ENCODE data around the gene TMEM233. TPM values are rescaled to one million over a fixed set of nuclear protein-coding genes. Genes with fewer than 3 reads are reported as not detected.
"Not testable (repeated sequence)": the region's sequence is repeated elsewhere in the genome, so short reads cannot be mapped to it uniquely, and the experiment has no call there.

The TMEM233 gene
- total RNA-seq, 4 donors from 2014 or later = 0.38 TPM; not detected in 3

- Histone ChIP-seq H3K36me3 (no peaks in the 10 kb centered on the region), H3K4me3 (no peak overlapping the region), H3K27ac (no peak overlapping the region), H3K27me3 (no peaks in the 10 kb centered on the region), H3K4me1 (no peaks in the 10 kb centered on the region), H3K9me3 (no peaks in the 10 kb centered on the region)
- TF ChIP-seq POLR2A (IDR thresholded peaks at IDR 0.05) (no peak), CTCF (IDR thresholded peaks at IDR 0.05) (no peak)
- no peak for DNase-seq
Measured at GRCh38 chr12:119645535-119646059, 52.0 kb downstream of the TMEM233 start.

DNA sequence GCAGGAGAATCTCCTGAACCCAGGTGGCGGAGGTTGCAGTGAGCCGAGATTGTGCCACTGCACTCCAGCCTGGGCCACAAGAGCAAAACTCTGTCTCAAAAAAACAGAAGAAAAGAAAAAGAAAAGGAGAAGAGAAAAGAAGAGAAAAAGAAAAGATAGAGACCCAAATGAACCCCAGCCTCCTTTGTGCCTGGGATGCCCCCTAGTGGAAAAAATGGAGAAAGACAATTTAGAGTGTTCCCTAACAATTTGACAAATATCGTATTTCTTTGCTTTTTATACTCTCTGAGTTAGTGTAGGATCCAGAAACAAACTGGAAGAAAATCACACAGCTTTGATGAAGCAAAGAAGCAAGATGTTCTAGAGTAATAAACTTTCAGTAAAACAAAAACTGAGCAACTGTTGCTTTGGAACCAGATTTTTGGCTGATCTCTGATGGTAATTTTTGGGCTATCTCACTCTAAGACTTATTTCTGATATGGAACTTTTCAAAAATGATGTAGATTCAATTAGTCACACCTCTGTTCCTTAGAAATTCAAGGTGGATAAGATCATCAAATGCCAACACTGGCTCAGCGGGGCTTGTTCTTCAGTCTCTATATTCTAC is 55.7 kb downstream of the TMEM233 start:
- Histone ChIP-seq H3K4me1 (no peaks in the 10 kb centered on the region), H3K4me3 (no peak overlapping the region), H3K27ac (no peak overlapping the region), H3K36me3 (no peaks in the 10 kb centered on the region), H3K27me3 (no peaks in the 10 kb centered on the region), H3K9me3 (peaks cover 0 to 5% (median 0%) of the 10 kb centered on the region in 4 donors)
- DNase-seq = no peak
- peak in 5 of 6 experiments; percentile 39 to 53 (median 48) for TF ChIP-seq CTCF (IDR thresholded peaks at IDR 0.05)
- no peak for TF ChIP-seq POLR2A (IDR thresholded peaks at IDR 0.05)

- Histone ChIP-seq H3K36me3 (no peaks in the 10 kb centered on the region), H3K9me3 (peaks cover 0 to 5% (median 0%) of the 10 kb centered on the region in 4 donors), H3K4me3 (no peak overlapping the region), H3K27ac (no peak overlapping the region), H3K4me1 (no peaks in the 10 kb centered on the region), H3K27me3 (no peaks in the 10 kb centered on the region)
- TF ChIP-seq CTCF (IDR thresholded peaks at IDR 0.05) (no peak), POLR2A (IDR thresholded peaks at IDR 0.05) (no peak)
- DNase-seq = no peak
Measured at GRCh38 chr12:119652665-119653064, 59.1 kb downstream of the TMEM233 start.

GRCh38 chr12:119657001-119657400 is 63.4 kb downstream of the TMEM233 start:
- H3K9me3 ChIP-seq, H3K27me3 ChIP-seq, H3K4me3 ChIP-seq, H3K4me1 ChIP-seq, H3K36me3 ChIP-seq, H3K27ac ChIP-seq, DNase-seq: not testable (repeated sequence)

GRCh38 chr12:119658166-119658565 is 64.6 kb downstream of the TMEM233 start:
- H3K27me3 ChIP-seq, H3K27ac ChIP-seq, H3K9me3 ChIP-seq, DNase-seq, H3K4me1 ChIP-seq, H3K36me3 ChIP-seq, H3K4me3 ChIP-seq: not testable (repeated sequence)
- peak in 3 of 6 experiments; percentile 39 to 58 (median 44) for TF ChIP-seq CTCF (IDR thresholded peaks at IDR 0.05)

DNA sequence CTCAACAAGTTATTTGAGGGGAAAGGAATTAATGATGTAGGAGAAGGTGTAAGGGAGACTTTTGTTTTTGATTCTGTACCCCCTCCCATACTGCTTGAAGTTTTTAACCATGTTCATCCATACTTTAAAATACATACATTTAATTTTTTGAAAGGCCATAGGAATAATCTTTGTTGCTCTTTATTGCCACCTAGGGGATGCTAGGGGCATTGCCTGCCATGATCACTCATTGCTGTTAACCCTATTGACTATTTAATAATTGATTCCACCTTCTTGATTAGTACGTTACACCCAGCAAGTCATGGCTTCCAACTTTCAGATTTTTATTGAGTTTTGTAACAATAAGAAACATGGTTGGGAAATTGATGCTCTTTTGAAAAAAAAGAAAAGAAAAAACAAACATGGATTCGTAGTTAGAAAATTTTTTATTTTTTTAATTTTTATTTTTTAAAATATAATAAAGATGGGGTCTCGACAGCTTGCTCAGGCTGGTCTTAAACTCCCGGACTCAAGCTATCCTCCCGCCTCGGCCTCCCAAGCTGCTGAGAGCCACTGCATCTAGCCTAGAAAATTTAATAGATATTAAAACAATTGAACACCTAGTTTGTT is 65.8 kb downstream of the TMEM233 start:
- Histone ChIP-seq H3K9me3 (no peaks in the 10 kb centered on the region), H3K27me3 (no peaks in the 10 kb centered on the region), H3K4me3 (no peak overlapping the region), H3K4me1 (no peaks in the 10 kb centered on the region), H3K36me3 (no peaks in the 10 kb centered on the region), H3K27ac (no peak overlapping the region)
- DNase-seq = peak in 1 of 3 donors; percentile 79
- TF ChIP-seq CTCF (IDR thresholded peaks at IDR 0.05) (peak; percentile 82 to 90 (median 86)), POLR2A (IDR thresholded peaks at IDR 0.05) (no peak)

Measured in Peyer's patch (tissue), 4 donors.